Measurements from ENCODE around the gene NELFA. TPM values are rescaled to one million over a fixed set of nuclear protein-coding genes. Genes with fewer than 3 reads are reported as not detected.

Gene NELFA
- total RNA-seq, 2 donors from 2014 or later, result 29.5 to 53.3 TPM

DNA sequence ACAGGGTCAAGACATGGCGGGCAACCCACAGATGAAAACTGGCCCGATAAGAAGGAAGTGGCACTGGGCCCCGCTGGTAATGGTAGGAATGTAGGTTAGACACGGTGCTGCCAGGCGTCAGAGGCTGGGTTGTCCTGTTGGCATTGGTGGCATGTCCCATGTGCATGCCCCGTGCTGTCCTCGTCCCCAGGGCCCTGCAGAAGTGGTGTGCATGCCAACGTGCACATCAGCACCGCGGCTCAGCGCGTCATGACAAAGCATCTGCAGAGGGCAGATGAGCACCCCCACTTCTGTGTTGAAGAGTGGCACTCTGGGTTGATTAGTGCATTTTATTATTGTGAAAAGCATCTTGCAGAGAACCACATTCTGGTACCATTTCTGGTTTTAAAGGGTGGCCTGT, 35.6 kb downstream of the NELFA start:
- TF ChIP-seq CTCF (IDR thresholded peaks at IDR 0.05) (no peak), POLR2AphosphoS5 (IDR thresholded peaks at IDR 0.05) (no peak), POLR2A (IDR thresholded peaks at IDR 0.05) (no peak)
- Histone ChIP-seq H3K4me3 (no peak overlapping the region), H3K27ac (no peak overlapping the region), H3K27me3 (replicated peaks; ENCODE audit: insufficient read depth) (no peaks in the 10 kb centered on the region), H3K4me1 (replicated peaks) (no peaks in the 10 kb centered on the region), H3K9me3 (no peaks in the 10 kb centered on the region), H3K36me3 (no peaks in the 10 kb centered on the region)
- DNase-seq (ENCODE audit: low spot score), result no peak
- intact Hi-C loops (cut with DNase I), result no loop called here
- 92% methylated on average over 12 of the region's 12 CpGs for WGBS

- TF ChIP-seq POLR2A (IDR thresholded peaks at IDR 0.05), result no peak
- no peak for TF ChIP-seq CTCF (IDR thresholded peaks at IDR 0.05)
- no peak for TF ChIP-seq POLR2AphosphoS5 (IDR thresholded peaks at IDR 0.05)
- H3K4me3 ChIP-seq, result no peak overlapping the region
- no peaks in the 10 kb centered on the region for H3K9me3 ChIP-seq
- DNase-seq (ENCODE audit: low spot score), result no peak
- WGBS, result 95% methylated on average over 10 of the region's 10 CpGs
- H3K27me3 ChIP-seq (replicated peaks; ENCODE audit: insufficient read depth), result no peaks in the 10 kb centered on the region
- no peaks in the 10 kb centered on the region for H3K36me3 ChIP-seq
- H3K27ac ChIP-seq, result no peak overlapping the region
- no peaks in the 10 kb centered on the region for H3K4me1 ChIP-seq (replicated peaks)
- intact Hi-C loops (cut with DNase I), result no loop called here
Observed at GRCh38 chr4:1972414-1972813, 36.4 kb downstream of the NELFA start.

DNA sequence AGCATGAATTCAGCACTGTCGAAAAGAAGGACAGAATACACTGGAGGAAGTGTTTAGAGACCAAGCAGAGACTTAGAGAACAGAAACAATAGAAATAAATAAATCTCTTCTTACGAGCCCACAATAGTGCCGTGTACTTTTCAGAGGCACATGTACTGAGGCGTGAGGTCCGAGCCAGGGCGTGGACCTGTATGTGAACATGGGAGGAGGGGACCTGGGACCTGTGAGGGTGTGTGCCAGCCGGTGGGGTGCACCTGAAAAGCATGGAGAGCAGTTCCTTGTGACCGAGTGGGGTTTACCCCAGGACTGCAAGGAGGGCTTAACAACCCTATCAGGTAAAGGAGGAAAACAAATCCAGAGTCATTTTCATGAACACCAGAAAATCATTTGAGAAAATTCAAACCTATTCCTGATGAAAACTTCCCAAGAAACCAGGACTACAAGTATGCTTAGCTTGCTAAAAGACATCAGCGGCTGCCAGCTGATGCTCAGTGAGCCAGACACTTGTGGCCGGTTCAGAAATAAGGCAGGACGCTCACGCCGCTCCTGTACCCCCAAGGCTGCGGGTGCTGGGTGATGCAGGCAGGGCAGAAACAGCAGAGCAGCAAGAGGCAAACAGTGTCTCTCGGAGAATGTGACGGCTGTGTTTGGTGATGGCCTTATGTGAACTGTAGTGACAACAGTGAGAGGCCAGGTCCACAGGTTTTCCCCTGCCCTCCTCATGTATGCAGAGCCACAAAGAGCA, 37.1 kb downstream of the NELFA start:
- DNase-seq (ENCODE audit: low spot score), result no peak
- H3K36me3 ChIP-seq, result no peaks in the 10 kb centered on the region
- WGBS, result 91% methylated on average over 16 of the region's 16 CpGs

DNA sequence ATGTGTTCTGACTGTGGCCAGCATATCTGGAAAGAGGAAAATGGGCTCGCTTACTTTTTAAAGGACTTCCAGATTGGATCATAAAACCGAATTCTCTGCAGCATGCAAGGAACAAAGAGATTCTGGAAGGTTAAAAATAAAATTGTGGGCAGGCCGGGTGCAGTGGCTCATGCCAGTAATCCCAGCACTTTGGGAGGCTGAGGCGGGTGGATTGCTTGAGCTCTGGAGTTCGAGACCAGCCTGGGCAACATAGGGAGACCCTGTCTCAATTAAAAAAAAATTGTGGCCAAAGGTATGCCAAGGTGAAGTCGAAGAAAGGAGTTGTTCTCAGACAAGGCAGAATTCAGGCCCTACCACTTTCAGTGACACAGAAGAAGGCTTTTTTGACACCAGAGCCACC, 37.8 kb downstream of the NELFA start:
- no peak for TF ChIP-seq POLR2A (IDR thresholded peaks at IDR 0.05)
- no peak for TF ChIP-seq POLR2AphosphoS5 (IDR thresholded peaks at IDR 0.05)
- no peak for TF ChIP-seq CTCF (IDR thresholded peaks at IDR 0.05)
- H3K36me3 ChIP-seq, result no peaks in the 10 kb centered on the region
- 85% methylated on average over 6 of the region's 6 CpGs for WGBS

More for the DNA sequence above, 37.1 kb downstream of the NELFA start:
- Histone ChIP-seq H3K4me3 (no peak overlapping the region), H3K27me3 (replicated peaks; ENCODE audit: insufficient read depth) (no peaks in the 10 kb centered on the region), H3K9me3 (no peaks in the 10 kb centered on the region), H3K27ac (no peak overlapping the region), H3K4me1 (replicated peaks) (no peaks in the 10 kb centered on the region)
- intact Hi-C loops (cut with DNase I), result no loop called here
- TF ChIP-seq POLR2AphosphoS5 (IDR thresholded peaks at IDR 0.05), result no peak
- no peak for TF ChIP-seq POLR2A (IDR thresholded peaks at IDR 0.05)
- TF ChIP-seq CTCF (IDR thresholded peaks at IDR 0.05), result no peak

More for the DNA sequence above, 37.8 kb downstream of the NELFA start:
- Histone ChIP-seq H3K27me3 (replicated peaks; ENCODE audit: insufficient read depth) (no peaks in the 10 kb centered on the region), H3K4me3 (no peak overlapping the region), H3K4me1 (replicated peaks) (no peaks in the 10 kb centered on the region), H3K27ac (no peak overlapping the region), H3K9me3 (no peaks in the 10 kb centered on the region)
- intact Hi-C loops (cut with DNase I), result no loop called here
- no peak for DNase-seq (ENCODE audit: low spot score)
